ENCODE data around the gene CLIP2. TPM values are rescaled to one million over a fixed set of nuclear protein-coding genes. Genes with fewer than 3 reads are reported as not detected.
"Not testable (repeated sequence)": the region's sequence is repeated elsewhere in the genome, so short reads cannot be mapped to it uniquely, and the experiment has no call there.

The CLIP2 gene
- total and polyA plus RNA-seq, 2 donors = 19.7 to 19.9 TPM

DNA sequence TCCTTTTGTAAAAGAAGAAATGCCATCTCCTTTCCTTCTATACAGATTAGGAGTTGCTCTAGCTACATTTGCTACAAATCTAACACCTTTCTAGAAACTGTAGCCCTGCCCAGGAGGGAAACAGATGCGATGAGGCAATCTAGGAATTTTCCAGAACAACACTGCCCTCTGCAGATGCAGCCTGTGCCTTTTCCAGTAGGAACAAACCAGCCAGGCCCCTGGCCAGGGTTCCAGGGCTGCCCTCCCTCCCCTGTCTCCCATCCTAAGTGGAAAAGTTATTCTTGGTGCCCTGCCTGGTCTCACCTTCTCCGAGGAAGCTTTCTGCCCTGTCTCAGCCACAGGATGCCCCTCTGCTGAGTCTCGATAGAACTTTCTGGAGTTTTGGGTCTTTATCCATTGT lies 105.4 kb downstream of the CLIP2 start:
- not testable (repeated sequence) for DNase-seq (ENCODE audit: extremely low spot score); H3K4me1 ChIP-seq (ENCODE audit: insufficient read depth); H3K27ac ChIP-seq (ENCODE audit: low read depth); H3K4me3 ChIP-seq (ENCODE audit: low read depth, low read length); H3K36me3 ChIP-seq (ENCODE audit: insufficient read depth)
- WGBS = 57% methylated on average over 3 of the region's 3 CpGs

- WGBS = 78% methylated on average over 4 of the region's 4 CpGs
- H3K36me3 ChIP-seq (ENCODE audit: insufficient read depth) = peaks cover 2% of the 10 kb centered on the region
- DNase-seq (ENCODE audit: extremely low spot score) = no peak
Measured at GRCh38 chr7:74395745-74396311, 106.6 kb downstream of the CLIP2 start.

GRCh38 chr7:74396993-74397392 lies 107.8 kb downstream of the CLIP2 start:
- H3K4me3 ChIP-seq (ENCODE audit: low read depth, low read length) = no peak overlapping the region
- 96% methylated on average over 11 of the region's 11 CpGs for WGBS
- DNase-seq (ENCODE audit: extremely low spot score) = no peak
- H3K27ac ChIP-seq (ENCODE audit: low read depth) = no peak overlapping the region
- peaks cover 2% of the 10 kb centered on the region for H3K36me3 ChIP-seq (ENCODE audit: insufficient read depth)
- H3K4me1 ChIP-seq (ENCODE audit: insufficient read depth) = no peaks in the 10 kb centered on the region

More at GRCh38 chr7:74395745-74396311, 106.6 kb downstream of the CLIP2 start:
- Histone ChIP-seq H3K4me3 (ENCODE audit: low read depth, low read length) (no peak overlapping the region), H3K27ac (ENCODE audit: low read depth) (no peak overlapping the region), H3K4me1 (ENCODE audit: insufficient read depth) (no peaks in the 10 kb centered on the region)

DNA sequence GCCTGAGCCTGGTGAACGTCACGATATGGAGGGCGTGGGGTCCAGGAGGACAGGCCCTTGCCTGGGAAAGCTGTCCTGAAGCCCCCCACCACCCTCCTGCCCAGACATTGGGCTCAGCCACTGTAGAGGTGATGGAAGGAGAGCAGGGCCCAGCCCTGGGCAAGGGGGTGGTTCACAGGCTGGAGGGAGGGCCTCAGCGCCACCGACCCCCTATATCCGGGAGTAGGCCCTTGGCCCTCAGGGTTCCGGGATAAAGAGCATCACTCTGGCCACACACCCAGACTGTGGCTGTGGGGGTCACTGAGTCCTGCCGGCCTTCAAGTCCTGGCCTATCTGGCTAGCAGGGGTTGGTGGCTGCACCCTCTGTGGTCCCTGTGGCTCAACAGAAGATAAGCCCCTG lies 109.2 kb downstream of the CLIP2 start:
- H3K27ac ChIP-seq (ENCODE audit: low read depth) = no peak overlapping the region
- no peak for DNase-seq (ENCODE audit: extremely low spot score)
- no peaks in the 10 kb centered on the region for H3K4me1 ChIP-seq (ENCODE audit: insufficient read depth)
- 96% methylated on average over 8 of the region's 8 CpGs for WGBS
- H3K36me3 ChIP-seq (ENCODE audit: insufficient read depth) = peaks cover 2% of the 10 kb centered on the region
- H3K4me3 ChIP-seq (ENCODE audit: low read depth, low read length) = no peak overlapping the region

DNA sequence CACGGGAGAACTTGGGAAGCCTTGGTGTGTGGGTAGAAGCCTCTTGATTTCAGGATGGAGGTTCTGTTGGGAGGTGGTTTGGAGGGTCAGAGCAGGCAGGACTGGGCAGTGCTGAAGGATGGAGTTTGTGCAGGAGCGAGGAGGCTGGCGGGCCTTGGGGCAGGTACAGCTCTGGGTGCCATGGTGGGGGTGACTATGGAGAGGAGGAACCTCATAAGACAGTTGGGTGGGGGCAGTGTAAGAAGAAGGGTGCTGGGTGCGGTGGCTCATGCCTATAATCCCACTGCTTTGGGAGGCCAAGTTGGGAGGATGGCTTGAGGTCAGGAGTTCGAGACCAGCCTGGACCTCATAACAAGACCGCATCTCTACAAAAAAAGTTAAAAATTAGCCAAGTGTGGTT lies 109.8 kb downstream of the CLIP2 start:
- H3K36me3 ChIP-seq (ENCODE audit: insufficient read depth) = peaks cover 2% of the 10 kb centered on the region
- H3K27ac ChIP-seq (ENCODE audit: low read depth) = no peak overlapping the region
- no peaks in the 10 kb centered on the region for H3K4me1 ChIP-seq (ENCODE audit: insufficient read depth)
- no peak for DNase-seq (ENCODE audit: extremely low spot score)
- WGBS = 93% methylated on average over 6 of the region's 6 CpGs
- H3K4me3 ChIP-seq (ENCODE audit: low read depth, low read length) = no peak overlapping the region

- H3K4me1 ChIP-seq (ENCODE audit: insufficient read depth) = no peaks in the 10 kb centered on the region
- WGBS = 85% methylated on average over 22 of the region's 22 CpGs
- H3K4me3 ChIP-seq (ENCODE audit: low read depth, low read length) = no peak overlapping the region
- no peak overlapping the region for H3K27ac ChIP-seq (ENCODE audit: low read depth)
- peaks cover 2% of the 10 kb centered on the region for H3K36me3 ChIP-seq (ENCODE audit: insufficient read depth)
- no peak for DNase-seq (ENCODE audit: extremely low spot score)
Measured at GRCh38 chr7:74400420-74401136, 111.4 kb downstream of the CLIP2 start.

GRCh38 chr7:74401137-74401859 lies 112.1 kb downstream of the CLIP2 start:
- H3K4me1 ChIP-seq (ENCODE audit: insufficient read depth) = no peaks in the 10 kb centered on the region
- no peak overlapping the region for H3K4me3 ChIP-seq (ENCODE audit: low read depth, low read length)
- DNase-seq (ENCODE audit: extremely low spot score) = peak; percentile 31
- peaks cover 2% of the 10 kb centered on the region for H3K36me3 ChIP-seq (ENCODE audit: insufficient read depth)
- WGBS = 36% methylated on average over 14 of the region's 14 CpGs
- H3K27ac ChIP-seq (ENCODE audit: low read depth) = no peak overlapping the region

DNA sequence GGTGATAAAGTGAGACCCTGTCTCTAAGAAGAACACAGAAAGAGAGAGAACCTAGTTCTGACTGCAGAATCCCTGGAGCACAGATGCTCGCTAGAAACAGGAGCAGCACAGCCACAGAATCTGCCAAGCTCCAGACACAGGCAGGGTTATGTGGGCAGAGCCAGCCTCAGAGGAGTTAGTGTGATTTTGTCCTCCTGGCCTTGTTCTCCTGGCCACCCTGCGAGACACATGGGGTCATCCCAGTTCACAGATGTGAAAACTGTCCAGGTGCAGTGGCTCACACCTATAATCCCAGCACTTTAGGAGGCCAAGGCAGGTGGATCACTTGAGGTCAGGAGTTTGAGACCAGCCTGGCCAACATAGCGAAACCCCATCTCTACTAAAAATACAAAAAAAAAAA lies 113.5 kb downstream of the CLIP2 start:
- not testable (repeated sequence) for H3K4me1 ChIP-seq (ENCODE audit: insufficient read depth); DNase-seq (ENCODE audit: extremely low spot score); H3K36me3 ChIP-seq (ENCODE audit: insufficient read depth); H3K4me3 ChIP-seq (ENCODE audit: low read depth, low read length); H3K27ac ChIP-seq (ENCODE audit: low read depth)
- 91% methylated on average over 3 of the region's 3 CpGs for WGBS

GRCh38 chr7:74403521-74404387 lies 114.5 kb downstream of the CLIP2 start:
- Histone ChIP-seq H3K36me3 (ENCODE audit: insufficient read depth) (no peaks in the 10 kb centered on the region), H3K27ac (ENCODE audit: low read depth) (no peak overlapping the region), H3K4me3 (ENCODE audit: low read depth, low read length) (no peak overlapping the region), H3K4me1 (ENCODE audit: insufficient read depth) (no peaks in the 10 kb centered on the region)
- DNase-seq (ENCODE audit: extremely low spot score) = no peak
- 87% methylated on average over 30 of the region's 30 CpGs for WGBS

GRCh38 chr7:74404388-74404700 lies 115.1 kb downstream of the CLIP2 start:
- no peak for DNase-seq (ENCODE audit: extremely low spot score)
- WGBS = 91% methylated on average over 8 of the region's 8 CpGs
- Histone ChIP-seq H3K27ac (ENCODE audit: low read depth) (no peak overlapping the region), H3K36me3 (ENCODE audit: insufficient read depth) (no peaks in the 10 kb centered on the region), H3K4me1 (ENCODE audit: insufficient read depth) (no peaks in the 10 kb centered on the region), H3K4me3 (ENCODE audit: low read depth, low read length) (no peak overlapping the region)

DNA sequence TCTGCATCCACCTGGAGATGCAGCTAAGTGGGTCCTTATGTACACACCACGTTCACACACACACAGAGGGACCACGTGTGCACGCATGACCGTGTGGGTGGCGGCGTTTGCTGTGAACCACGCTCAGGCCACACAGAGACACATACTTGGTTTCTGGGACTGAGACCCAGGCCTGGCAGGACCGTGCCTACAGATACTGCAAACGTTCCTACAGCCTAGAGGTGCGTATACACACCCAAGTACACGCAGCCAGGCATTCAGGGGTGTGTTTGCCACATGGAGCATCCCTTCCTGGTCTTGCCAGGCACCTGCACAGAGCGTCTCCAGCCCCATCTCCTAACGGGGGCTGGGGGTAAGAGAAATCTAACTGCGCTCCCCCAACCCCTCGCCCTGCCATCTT lies 115.5 kb downstream of the CLIP2 start:
- H3K4me3 ChIP-seq (ENCODE audit: low read depth, low read length) = no peak overlapping the region
- DNase-seq (ENCODE audit: extremely low spot score) = no peak
- H3K4me1 ChIP-seq (ENCODE audit: insufficient read depth) = no peaks in the 10 kb centered on the region
- WGBS = 84% methylated on average over 15 of the region's 15 CpGs
- no peak overlapping the region for H3K27ac ChIP-seq (ENCODE audit: low read depth)
- no peaks in the 10 kb centered on the region for H3K36me3 ChIP-seq (ENCODE audit: insufficient read depth)

DNA sequence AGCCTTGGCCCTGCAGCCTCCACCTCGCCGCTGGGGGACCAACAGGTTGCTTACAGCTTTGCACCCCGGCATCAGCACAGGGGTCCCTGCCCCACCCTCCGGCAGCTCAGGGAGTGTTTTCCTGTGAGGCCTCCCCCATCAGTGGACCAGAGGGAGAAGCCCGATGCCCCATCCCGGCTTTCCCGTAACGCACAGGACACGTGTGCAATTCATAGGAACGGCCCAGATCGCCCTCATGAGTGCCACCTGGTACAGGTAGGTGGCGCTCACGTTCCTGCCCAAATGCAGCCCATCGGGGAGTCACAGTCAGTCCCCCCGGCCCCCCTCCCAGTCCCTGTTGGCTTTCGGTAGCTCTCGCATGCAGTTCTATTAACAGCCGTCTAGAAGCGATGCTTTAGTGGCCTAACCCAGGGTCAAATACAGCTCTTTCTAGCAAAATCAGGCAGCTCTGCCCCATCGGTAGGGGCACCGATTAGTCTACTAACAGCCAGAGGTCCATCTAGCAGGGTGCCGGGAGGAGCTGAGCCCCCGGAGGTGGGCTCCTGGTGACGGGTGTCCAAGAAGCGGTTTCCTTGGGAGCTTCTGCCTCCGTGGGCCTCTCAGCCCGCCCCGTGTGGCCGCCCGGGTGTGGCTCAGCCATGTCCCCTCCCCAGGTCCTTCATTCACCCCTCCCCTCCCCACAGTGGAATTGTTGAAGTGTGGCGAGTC lies 116.1 kb downstream of the CLIP2 start:
- 64% methylated on average over 31 of the region's 31 CpGs for WGBS
- Histone ChIP-seq H3K4me3 (ENCODE audit: low read depth, low read length) (no peak overlapping the region), H3K4me1 (ENCODE audit: insufficient read depth) (no peaks in the 10 kb centered on the region), H3K27ac (ENCODE audit: low read depth) (no peak overlapping the region), H3K36me3 (ENCODE audit: insufficient read depth) (no peaks in the 10 kb centered on the region)
- no peak for DNase-seq (ENCODE audit: extremely low spot score)

GRCh38 chr7:74405899-74406512 lies 116.8 kb downstream of the CLIP2 start:
- 82% methylated on average over 20 of the region's 20 CpGs for WGBS
- Histone ChIP-seq H3K4me3 (ENCODE audit: low read depth, low read length) (no peak overlapping the region), H3K27ac (ENCODE audit: low read depth) (no peak overlapping the region), H3K36me3 (ENCODE audit: insufficient read depth) (no peaks in the 10 kb centered on the region), H3K4me1 (ENCODE audit: insufficient read depth) (no peaks in the 10 kb centered on the region)
- no peak for DNase-seq (ENCODE audit: extremely low spot score)

All from urinary bladder (tissue), 4 donors.